HepG2 (cell line): ENCODE data around the gene ERF. TPM values are rescaled to one million over a fixed set of nuclear protein-coding genes. Genes with fewer than 3 reads are reported as not detected.

Experiments used
- E2F2 ChIP-seq: sonication (generic); formaldehyde crosslinking; IDR thresholded peaks from 2 replicates; pipeline ENCODE4 v1.4.0; 2020; ENCODE audit warnings: missing genetic modification reagents, borderline replicate concordance
- GTF3A ChIP-seq: sonication (generic); formaldehyde crosslinking; conservative IDR thresholded peaks from 2 replicates; pipeline ENCODE4 v1.4.0; 2020; ENCODE audit warnings: mild to moderate bottlenecking, missing genetic modification reagents
- IKZF4 ChIP-seq: sonication (generic); formaldehyde crosslinking; IDR thresholded peaks from 2 replicates; pipeline ENCODE4 v1.5.1; 2020; ENCODE audit warnings: borderline replicate concordance, mild to moderate bottlenecking, low read depth, missing genetic modification reagents; ENCODE audit errors: not compliant biosample characterization
- KIAA2018 ChIP-seq: sonication (generic); formaldehyde crosslinking; IDR thresholded peaks from 2 replicates; pipeline ENCODE4 v1.5.0; 2020; ENCODE audit warnings: mild to moderate bottlenecking, missing genetic modification reagents, borderline replicate concordance
- NR0B2 ChIP-seq: sonication (generic); formaldehyde crosslinking; IDR thresholded peaks from 2 replicates; pipeline ENCODE4 v1.4.0; 2020; ENCODE audit warnings: mild to moderate bottlenecking, missing genetic modification reagents
- PHF21A ChIP-seq: sonication (generic); formaldehyde crosslinking; IDR thresholded peaks from 2 replicates; pipeline ENCODE4 v1.5.0; 2020; ENCODE audit warnings: mild to moderate bottlenecking, missing genetic modification reagents
- PREB ChIP-seq: sonication (generic); formaldehyde crosslinking; IDR thresholded peaks from 2 replicates; pipeline ENCODE4 v1.4.0; 2020; ENCODE audit warnings: missing genetic modification reagents
- RCOR2 ChIP-seq: IDR thresholded peaks from 2 replicates; pipeline ENCODE4 v1.6.1; 2016; ENCODE audit warnings: missing biosample characterization, missing genetic modification reagents
- ZBTB2 ChIP-seq: sonication (generic); formaldehyde crosslinking; IDR thresholded peaks from 2 replicates; pipeline ENCODE4 v1.8.0; 2022; ENCODE audit warnings: low read depth, missing genetic modification reagents
- ZBTB21 ChIP-seq: sonication (generic); formaldehyde crosslinking; IDR thresholded peaks from 2 replicates; pipeline ENCODE4 v1.4.0; 2020; ENCODE audit warnings: missing genetic modification reagents
- ZFP41 ChIP-seq: sonication (generic); formaldehyde crosslinking; IDR thresholded peaks from 2 replicates; pipeline ENCODE4 v1.4.0; 2020; ENCODE audit warnings: mild to moderate bottlenecking, missing genetic modification reagents, borderline replicate concordance
- ZNF101 ChIP-seq: sonication (generic); formaldehyde crosslinking; IDR thresholded peaks from 2 replicates; pipeline ENCODE4 v1.4.0; 2020; ENCODE audit warnings: mild to moderate bottlenecking, low read depth, missing genetic modification reagents, borderline replicate concordance
- ZNF616 ChIP-seq: sonication (generic); formaldehyde crosslinking; IDR thresholded peaks from 2 replicates; pipeline ENCODE4 v1.5.0; 2020; ENCODE audit warnings: low read depth, mild to moderate bottlenecking, missing genetic modification reagents
- ZNF644 ChIP-seq: IDR thresholded peaks from 2 replicates; pipeline ENCODE4 v1.6.1; 2016; ENCODE audit warnings: low read depth
- ZNF841 ChIP-seq: sonication (generic); formaldehyde crosslinking; IDR thresholded peaks from 2 replicates; pipeline ENCODE4 v1.8.1; 2023; ENCODE audit warnings: missing genetic modification reagents, borderline replicate concordance
- polyA plus RNA-seq, 8 experiments: library from polyadenylated mRNA; depleted of rRNA in 3 of 8; stranded (reverse) in 7 of 8; unstranded in 1 of 8; fragments of >200 nt; fragmentation: Illumina TruSeq in 4 of 8; extraction: Trizol in 4 of 8; gene quantifications; 2 replicates each; pipeline versions ENCODE4 v1.2.1 to v1.2.3, GENCODE V29; 2011 to 2016; ENCODE audit warnings: low read depth in 4 of 8, missing spikeins in 1 of 8, mixed read lengths in 1 of 8; ENCODE audit not compliant: insufficient read depth in 1 of 8
- total RNA-seq, 5 experiments: library from RNA; depleted of rRNA; stranded (reverse); fragments of >200 nt; fragmentation: Illumina TruSeq; extraction: Trizol; gene quantifications; 2 replicates each; pipeline ENCODE4 v1.2.3, GENCODE V29; 2016; ENCODE audit warnings: low read depth in 1 of 5

ERF gene
- total and polyA plus RNA-seq, 2 of the 13 experiments (the other 11 are each of a cell fraction or from before 2014, with no cell fraction given) = 67.1 to 69.9 TPM

GRCh38 chr19:42217520-42218437 is 37.1 kb downstream of the ERF start, which contains the start of gene DEDD2 (continued):
- no peak for TF ChIP-seq KIAA2018
- peak; percentile 24 for TF ChIP-seq IKZF4 (CRISPR knock-in tag)
- no peak for TF ChIP-seq RCOR2 (CRISPR knock-in tag)
- no peak for TF ChIP-seq ZNF101
- no peak for TF ChIP-seq E2F2 (CRISPR knock-in tag)
- TF ChIP-seq ZNF644 = no peak
- no peak for TF ChIP-seq ZFP41 (CRISPR knock-in tag)
- no peak for TF ChIP-seq PREB (CRISPR knock-in tag)
- TF ChIP-seq ZNF841 (CRISPR knock-in tag) = no peak
- TF ChIP-seq PHF21A = no peak
- TF ChIP-seq NR0B2 (CRISPR knock-in tag) = no peak
- no peak for TF ChIP-seq ZBTB21
- no peak for TF ChIP-seq ZNF616 (CRISPR knock-in tag)
- no peak for TF ChIP-seq ZBTB2
- no peak for TF ChIP-seq GTF3A (CRISPR knock-in tag)
